GM13977 (cell line): ENCODE results near the gene TMPRSS6.

ENCODE experiments used
- DNase-seq: peaks from one replicate; pipeline ENCODE4 v3.0.0; 2012; ENCODE audit warnings: low spot score
- CTCF ChIP-seq: IDR thresholded peaks from 2 replicates; pipeline ENCODE4 v1.5.1; 2012; ENCODE audit warnings: mild to moderate bottlenecking, control low read depth; ENCODE audit not compliant: insufficient read depth; ENCODE audit errors: extremely low read depth, missing control alignments
- in situ Hi-C: fragments of 300-500 bp; cut with MboI; formaldehyde crosslinking; loops from one replicate; pipeline ENCODE4 v1.12.0; 2022; ENCODE audit warnings: low sequenced_read_pairs, low pct_unique_long_range_greater_than_20kb, mixed read lengths, inconsistent platforms; ENCODE audit not compliant: unreplicated experiment

TMPRSS6 gene

GRCh38 chr22:37064553-37064952 is 45.0 kb downstream of the TMPRSS6 start:
- in situ Hi-C loops = no loop called here
- no peak for DNase-seq
- TF ChIP-seq CTCF = no peak

- in situ Hi-C loops = no loop called here
- TF ChIP-seq CTCF = no peak
- DNase-seq = no peak
These were observed 45.8 kb downstream of the TMPRSS6 start for GRCh38 chr22:37063431-37064420.

GRCh38 chr22:37062702-37063381 is 46.7 kb downstream of the TMPRSS6 start:
- no peak for TF ChIP-seq CTCF
- in situ Hi-C loops = no loop called here

GRCh38 chr22:37062376-37062675 is 47.2 kb downstream of the TMPRSS6 start:
- no peak for TF ChIP-seq CTCF
- DNase-seq = no peak
- in situ Hi-C loops = no loop called here

More at GRCh38 chr22:37062702-37063381, 46.7 kb downstream of the TMPRSS6 start:
- no peak for DNase-seq

GRCh38 chr22:37061611-37062375 is 47.7 kb downstream of the TMPRSS6 start:
- no peak for DNase-seq
- TF ChIP-seq CTCF = no peak
- in situ Hi-C loops = no loop called here
